ENCODE measurements around the gene SMIM24. TPM values are rescaled to one million over a fixed set of nuclear protein-coding genes. Genes with fewer than 3 reads are reported as not detected.
"Not testable (repeated sequence)": the region's sequence is repeated elsewhere in the genome, so short reads cannot be mapped to it uniquely, and the experiment has no call there.

SMIM24 gene
- polyA plus RNA-seq, 3 donors from 2014 or later: 1.5 to 2.1 TPM; not detected in 1

- Mint-ChIP-seq H3K4me1 (peaks cover 0 to 8% of the 10 kb centered on the region in 2 donors), H3K9me3 (no peaks in the 10 kb centered on the region), H3K27me3 (ENCODE audit: low read depth in 3 of 3) (no peaks in the 10 kb centered on the region), H3K4me3 (no peak overlapping the region), H3K36me3 (peaks cover 1% of the 10 kb centered on the region in 3 donors), H3K27ac (no peak overlapping the region)
- DNase-seq: no peak
Measured at GRCh38 chr19:3457528-3458228, 22.6 kb downstream of the SMIM24 start.

DNA sequence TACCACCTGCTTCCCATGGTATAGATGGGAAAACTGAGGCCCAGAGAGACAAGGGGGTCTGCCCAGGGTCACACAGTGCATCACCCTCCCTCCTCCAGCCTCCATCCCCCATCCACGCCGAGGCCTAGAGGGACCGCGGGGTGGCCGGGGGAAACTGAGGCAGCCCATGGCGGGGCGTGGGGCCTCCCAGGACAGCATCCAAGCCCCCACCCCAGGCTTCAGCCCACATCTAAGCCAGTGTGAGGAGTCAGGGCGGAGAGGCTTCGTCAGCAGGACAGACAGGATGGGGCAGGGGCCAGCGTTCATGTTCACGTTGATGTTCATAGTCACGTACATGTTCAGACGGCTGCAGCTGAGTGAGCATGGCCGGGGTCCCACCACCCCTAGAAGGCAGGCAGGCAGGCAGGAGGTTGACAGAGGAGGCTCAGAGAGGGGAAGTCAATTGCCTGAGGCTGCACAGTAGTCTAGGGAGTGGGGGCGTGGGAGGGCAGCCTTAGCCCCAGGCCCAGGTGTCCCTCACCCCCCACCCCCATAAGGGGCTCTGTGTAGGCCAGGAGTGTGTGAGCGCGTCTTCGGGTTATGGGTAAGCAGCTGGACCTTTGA is 23.3 kb downstream of the SMIM24 start:
- H3K36me3 Mint-ChIP-seq: no peaks in the 10 kb centered on the region
- H3K4me1 Mint-ChIP-seq: peaks cover 0 to 8% of the 10 kb centered on the region in 2 donors
- no peak for DNase-seq
- H3K4me3 Mint-ChIP-seq: no peak overlapping the region
- no peaks in the 10 kb centered on the region for H3K27me3 Mint-ChIP-seq (ENCODE audit: low read depth in 3 of 3)
- H3K27ac Mint-ChIP-seq: no peak overlapping the region
- H3K9me3 Mint-ChIP-seq: no peaks in the 10 kb centered on the region

GRCh38 chr19:3455960-3456601 is 24.2 kb downstream of the SMIM24 start:
- Mint-ChIP-seq H3K36me3 (peaks cover 0 to 1% (median under 1%) of the 10 kb centered on the region in 3 donors), H3K4me1 (peaks cover 0 to 8% of the 10 kb centered on the region in 2 donors), H3K27me3 (ENCODE audit: low read depth in 3 of 3) (peaks cover 0 to 2% (median 0%) of the 10 kb centered on the region in 3 donors), H3K4me3 (no peak overlapping the region), H3K9me3 (no peaks in the 10 kb centered on the region), H3K27ac (no peak overlapping the region)
- no peak for DNase-seq

DNA sequence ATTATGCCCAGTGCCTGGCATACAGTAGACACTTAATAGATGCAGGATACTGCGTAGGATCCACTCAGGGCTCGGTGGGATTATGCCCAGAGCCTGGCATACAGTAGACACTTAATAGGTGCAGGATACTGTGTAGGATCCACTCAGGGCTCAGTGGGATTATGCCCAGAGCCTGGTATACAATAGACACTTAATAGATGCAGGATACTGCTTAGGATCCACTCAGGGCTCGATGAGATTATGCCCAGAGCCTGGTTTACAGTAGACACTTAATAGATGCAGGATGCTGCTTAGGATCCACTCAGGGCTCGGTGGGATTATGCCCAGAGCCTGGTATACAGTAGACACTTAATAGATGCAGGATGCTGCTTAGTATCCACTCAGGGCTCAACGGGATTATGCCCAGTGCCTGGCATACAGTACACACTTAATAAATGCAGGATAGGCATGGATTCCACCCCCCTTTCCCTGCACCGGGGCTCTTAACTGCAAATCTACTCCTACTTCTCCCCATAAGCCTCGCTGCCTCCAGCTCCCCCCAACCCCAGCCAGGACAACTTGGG is 24.9 kb downstream of the SMIM24 start:
- H3K9me3 Mint-ChIP-seq: no peaks in the 10 kb centered on the region
- no peak overlapping the region for H3K4me3 Mint-ChIP-seq
- peaks cover 0 to 2% (median 0%) of the 10 kb centered on the region in 3 donors for H3K27me3 Mint-ChIP-seq (ENCODE audit: low read depth in 3 of 3)
- H3K27ac Mint-ChIP-seq: no peak overlapping the region
- DNase-seq: no peak
- peaks cover 0 to 4% (median 3%) of the 10 kb centered on the region in 3 donors for H3K36me3 Mint-ChIP-seq
- peaks cover 0 to 8% of the 10 kb centered on the region in 2 donors for H3K4me1 Mint-ChIP-seq

DNA sequence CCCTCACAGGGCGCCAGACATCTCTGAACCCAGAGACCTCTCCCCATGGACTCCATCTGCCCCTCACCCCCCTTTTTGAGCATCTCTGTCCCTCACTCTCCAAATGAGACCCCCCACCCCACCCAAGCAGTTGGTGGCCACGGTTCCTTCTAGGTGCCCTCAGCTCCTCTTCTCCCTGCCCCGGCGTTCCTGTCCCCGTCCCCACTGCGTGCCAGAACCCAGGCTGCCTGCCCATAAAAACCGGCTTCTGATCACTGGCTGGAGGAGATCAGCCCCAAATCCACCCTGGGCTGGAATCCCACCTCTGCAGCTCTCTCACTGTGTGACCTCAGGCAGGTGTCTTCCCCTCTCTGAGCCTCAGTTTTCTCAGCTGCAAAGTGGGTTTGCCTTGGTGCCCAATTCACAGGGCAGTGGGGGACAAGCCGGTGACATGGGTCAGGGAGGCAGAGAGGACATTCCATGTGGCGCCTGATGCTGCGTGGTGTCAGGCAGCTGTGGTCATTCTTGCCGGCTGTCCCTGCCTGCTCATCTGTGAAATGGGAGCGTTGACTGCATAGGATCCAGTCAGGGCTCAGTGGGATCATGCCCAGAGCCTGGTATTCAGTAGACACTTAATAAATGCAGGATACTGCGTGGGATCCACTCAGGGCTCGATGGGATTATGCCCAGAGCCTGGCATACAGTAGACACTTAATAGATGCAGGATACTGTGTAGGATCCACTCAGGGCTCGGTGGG is 25.5 kb downstream of the SMIM24 start:
- H3K27me3 Mint-ChIP-seq (ENCODE audit: low read depth in 3 of 3): peaks cover 0 to 2% (median 0%) of the 10 kb centered on the region in 3 donors
- no peak for DNase-seq
- H3K9me3 Mint-ChIP-seq: no peaks in the 10 kb centered on the region
- peaks cover 0 to 4% (median 3%) of the 10 kb centered on the region in 3 donors for H3K36me3 Mint-ChIP-seq
- H3K4me1 Mint-ChIP-seq: peaks cover 0 to 8% of the 10 kb centered on the region in 2 donors
- no peak overlapping the region for H3K4me3 Mint-ChIP-seq
- no peak overlapping the region for H3K27ac Mint-ChIP-seq

DNA sequence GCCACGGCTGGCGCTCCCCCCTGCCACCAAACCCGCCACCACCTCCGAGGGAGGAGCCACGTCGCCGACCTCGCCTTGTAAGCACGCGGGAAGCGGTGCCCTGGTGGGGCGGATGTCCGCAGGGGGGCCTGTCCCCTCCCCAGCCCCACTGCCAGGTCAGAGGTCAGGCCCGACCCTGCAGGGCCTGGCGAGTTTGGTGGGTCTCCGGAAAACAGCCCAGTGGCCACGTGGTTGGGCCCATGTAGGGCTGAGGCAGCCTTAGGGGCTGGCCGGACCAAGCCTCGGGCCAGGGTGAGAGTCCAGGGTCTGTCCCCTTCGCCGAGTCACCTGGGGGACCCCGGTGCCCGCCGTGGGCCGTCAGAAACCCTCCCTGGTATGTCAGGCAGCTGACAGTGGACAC is 26.5 kb downstream of the SMIM24 start:
- Mint-ChIP-seq H3K27me3 (ENCODE audit: low read depth in 3 of 3) (peaks cover 0 to 2% (median 0%) of the 10 kb centered on the region in 3 donors), H3K4me3 (no peak overlapping the region), H3K27ac (no peak overlapping the region), H3K9me3 (no peaks in the 10 kb centered on the region), H3K36me3 (peaks cover 0 to 4% (median 3%) of the 10 kb centered on the region in 3 donors), H3K4me1 (peaks cover 0 to 4% of the 10 kb centered on the region in 2 donors)
- DNase-seq: no peak

DNA sequence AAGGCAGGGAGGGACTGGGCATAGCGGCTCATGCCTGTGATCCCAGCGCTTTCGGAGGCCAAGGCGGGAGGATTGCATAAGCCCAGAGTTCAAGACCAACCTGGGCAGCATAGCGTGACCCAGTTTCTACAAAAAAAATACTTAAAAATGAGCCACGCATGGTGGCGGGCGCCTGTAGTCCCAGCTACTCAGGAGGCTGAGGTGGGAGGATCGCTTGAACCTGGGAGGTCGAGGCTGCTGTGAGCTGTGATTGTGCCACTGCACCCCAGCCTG is 27.4 kb downstream of the SMIM24 start:
- not testable (repeated sequence) for H3K9me3 Mint-ChIP-seq; H3K27me3 Mint-ChIP-seq (ENCODE audit: low read depth in 3 of 3); H3K27ac Mint-ChIP-seq; DNase-seq; H3K4me1 Mint-ChIP-seq; H3K36me3 Mint-ChIP-seq; H3K4me3 Mint-ChIP-seq

DNA sequence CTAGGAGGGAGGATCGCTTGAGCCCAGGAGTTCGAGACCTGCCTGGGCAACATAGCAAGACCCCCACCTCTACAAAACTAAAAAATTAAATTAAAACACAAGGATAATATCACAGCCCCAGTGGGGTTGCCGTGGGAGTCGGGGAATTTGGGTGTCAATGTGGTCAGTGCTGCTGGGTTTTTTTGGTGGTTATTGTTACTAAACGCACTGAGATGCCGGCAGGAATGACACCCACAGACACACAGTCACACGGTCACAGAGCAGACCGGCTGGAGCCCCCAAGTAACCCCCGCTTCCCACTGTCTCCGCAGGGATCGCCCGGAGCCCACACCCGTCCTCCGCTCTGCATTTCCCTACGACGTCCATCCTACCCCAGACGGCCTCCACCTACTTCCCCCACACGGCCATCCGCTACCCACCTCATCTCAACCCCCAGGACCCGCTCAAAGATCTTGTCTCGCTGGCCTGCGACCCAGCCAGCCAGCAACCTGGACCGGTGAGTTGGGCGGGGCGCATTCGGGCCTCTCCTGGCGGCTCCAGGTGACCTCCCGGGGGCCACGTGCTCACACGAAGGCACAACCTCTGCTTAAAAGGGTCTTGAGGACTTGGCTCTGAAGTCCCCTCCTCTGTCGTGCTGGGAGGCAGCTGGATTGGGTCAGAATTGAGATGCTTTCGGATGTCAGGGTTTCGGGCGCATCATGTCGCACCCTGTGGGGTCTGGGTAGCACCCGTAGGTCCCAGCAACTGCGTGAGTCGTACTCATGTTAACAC is 28.0 kb downstream of the SMIM24 start:
- Mint-ChIP-seq H3K4me3 (no peak overlapping the region), H3K4me1 (no peaks in the 10 kb centered on the region), H3K36me3 (peaks cover 0 to 4% (median 3%) of the 10 kb centered on the region in 3 donors), H3K9me3 (no peaks in the 10 kb centered on the region), H3K27ac (no peak overlapping the region), H3K27me3 (ENCODE audit: low read depth in 3 of 3) (peaks cover 0 to 2% (median 0%) of the 10 kb centered on the region in 3 donors)
- DNase-seq: no peak

GRCh38 chr19:3451451-3451866 is 28.9 kb downstream of the SMIM24 start:
- DNase-seq: no peak
- Mint-ChIP-seq H3K4me3 (no peak overlapping the region), H3K4me1 (no peaks in the 10 kb centered on the region), H3K36me3 (peaks cover 0 to 4% (median 3%) of the 10 kb centered on the region in 3 donors), H3K27me3 (ENCODE audit: low read depth in 3 of 3) (peaks cover 0 to 2% (median 0%) of the 10 kb centered on the region in 3 donors), H3K9me3 (no peaks in the 10 kb centered on the region), H3K27ac (no peak overlapping the region)

DNA sequence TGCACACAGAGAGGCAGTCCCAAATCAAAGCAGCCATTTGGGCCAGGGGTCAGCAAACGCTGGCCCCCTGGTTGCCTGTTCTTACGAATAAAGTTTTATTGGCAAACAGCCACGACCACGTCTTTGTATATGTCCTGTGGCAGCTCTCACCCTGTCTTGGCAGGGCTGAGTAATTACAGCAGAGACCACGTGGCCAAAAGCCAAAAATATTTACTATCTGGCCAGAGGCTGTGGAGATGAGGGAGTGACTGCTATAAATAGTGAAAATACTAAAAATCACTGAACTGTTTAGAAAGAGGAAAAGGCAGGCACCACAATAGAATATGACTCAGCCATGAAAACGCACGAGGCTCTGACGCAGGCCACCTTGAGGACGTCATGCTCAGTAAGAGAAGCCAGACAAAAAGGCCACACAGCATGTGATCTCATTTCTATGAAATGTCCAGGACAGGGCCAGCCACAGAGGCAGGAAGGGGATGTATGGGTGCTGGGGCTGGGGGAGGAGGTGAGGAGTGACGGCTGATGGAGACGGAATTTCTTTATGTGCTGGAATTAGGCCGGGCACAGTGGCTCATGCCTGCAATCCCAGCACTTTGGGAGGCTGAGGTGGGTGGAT is 29.4 kb downstream of the SMIM24 start:
- Mint-ChIP-seq H3K27me3 (ENCODE audit: low read depth in 3 of 3) (peaks cover 0 to 2% (median 0%) of the 10 kb centered on the region in 3 donors), H3K27ac (no peak overlapping the region), H3K9me3 (no peaks in the 10 kb centered on the region), H3K4me3 (no peak overlapping the region), H3K4me1 (no peaks in the 10 kb centered on the region), H3K36me3 (peaks cover 0 to 4% (median 3%) of the 10 kb centered on the region in 3 donors)
- DNase-seq: no peak

DNA sequence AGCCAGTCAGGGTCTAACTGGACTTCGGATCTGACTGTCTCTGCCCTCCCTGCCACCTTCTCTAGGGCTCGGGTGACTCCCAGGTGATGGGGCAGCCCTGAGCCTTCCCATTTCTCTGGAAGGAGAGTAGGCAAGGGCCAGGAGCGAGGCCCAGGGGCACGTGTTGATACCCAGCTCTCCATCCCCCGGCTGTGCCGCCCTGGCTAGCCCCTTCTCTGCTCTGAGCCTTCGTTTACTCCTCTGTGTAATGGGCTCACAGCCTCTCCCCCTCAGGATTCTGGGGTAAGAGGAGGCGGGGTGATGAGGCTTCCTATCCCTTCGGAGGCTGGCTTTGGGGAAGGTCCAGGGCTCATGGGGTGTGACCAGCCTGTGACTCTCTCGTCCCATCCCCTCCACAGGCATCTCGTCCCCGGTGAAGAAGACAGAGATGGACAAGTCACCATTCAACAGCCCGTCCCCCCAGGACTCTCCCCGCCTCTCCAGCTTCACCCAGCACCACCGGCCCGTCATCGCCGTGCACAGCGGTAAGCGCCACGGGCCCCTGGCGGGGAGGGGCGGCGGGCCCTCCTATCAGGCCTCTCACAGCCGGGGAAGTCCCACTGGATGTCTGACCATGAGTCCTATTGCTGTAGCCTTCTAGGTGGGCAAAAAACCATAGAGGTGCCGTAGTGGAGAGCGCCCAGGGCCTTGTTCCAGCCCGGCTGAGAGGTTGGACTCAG is 31.6 kb downstream of the SMIM24 start:
- Mint-ChIP-seq H3K27ac (no peak overlapping the region), H3K9me3 (no peaks in the 10 kb centered on the region), H3K27me3 (ENCODE audit: low read depth in 3 of 3) (peaks cover 0 to 2% (median 0%) of the 10 kb centered on the region in 3 donors), H3K36me3 (peaks cover 0 to 4% (median 3%) of the 10 kb centered on the region in 3 donors), H3K4me1 (peaks cover 9 to 12% of the 10 kb centered on the region in 2 donors), H3K4me3 (no peak overlapping the region)
- no peak for DNase-seq

DNA sequence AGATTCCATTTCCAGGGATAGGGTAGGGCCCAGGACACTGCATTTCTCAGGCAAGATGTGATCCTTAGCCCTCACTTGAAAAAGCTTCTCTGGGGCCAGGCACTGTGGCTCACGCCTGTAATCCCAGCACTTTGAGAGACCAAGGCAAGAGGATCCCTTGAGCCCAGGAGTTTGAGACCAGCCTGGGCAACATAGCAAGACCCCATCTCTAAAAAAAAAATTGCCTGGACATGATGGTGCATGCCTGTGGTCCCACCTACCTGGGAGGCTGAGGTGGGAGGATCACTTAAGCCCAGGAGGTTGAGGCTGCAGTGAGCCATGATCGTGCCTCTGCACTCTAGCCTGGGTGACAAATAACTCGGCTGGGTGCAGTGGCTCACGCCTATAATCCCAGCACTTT is 33.7 kb downstream of the SMIM24 start:
- not testable (repeated sequence) for DNase-seq; H3K9me3 Mint-ChIP-seq; H3K36me3 Mint-ChIP-seq; H3K4me3 Mint-ChIP-seq; H3K27ac Mint-ChIP-seq; H3K27me3 Mint-ChIP-seq (ENCODE audit: low read depth in 3 of 3)
- H3K4me1 Mint-ChIP-seq: peaks cover 13 to 15% of the 10 kb centered on the region in 2 donors

Data from immature natural killer cell (primary cell).